Erythroblast (primary cell): ENCODE results near the gene NCAPG2.

Experiments
- GATA1 ChIP-seq: IDR thresholded peaks from 2 replicates; pipeline ENCODE4 v1.6.1; 2011; ENCODE audit warnings: low read depth, mild to moderate bottlenecking, control low read depth, low read length, moderate library complexity
- POLR2A ChIP-seq: IDR thresholded peaks from 2 replicates; pipeline ENCODE4 v1.6.1; 2011; ENCODE audit warnings: mild to moderate bottlenecking, low read length

DNA sequence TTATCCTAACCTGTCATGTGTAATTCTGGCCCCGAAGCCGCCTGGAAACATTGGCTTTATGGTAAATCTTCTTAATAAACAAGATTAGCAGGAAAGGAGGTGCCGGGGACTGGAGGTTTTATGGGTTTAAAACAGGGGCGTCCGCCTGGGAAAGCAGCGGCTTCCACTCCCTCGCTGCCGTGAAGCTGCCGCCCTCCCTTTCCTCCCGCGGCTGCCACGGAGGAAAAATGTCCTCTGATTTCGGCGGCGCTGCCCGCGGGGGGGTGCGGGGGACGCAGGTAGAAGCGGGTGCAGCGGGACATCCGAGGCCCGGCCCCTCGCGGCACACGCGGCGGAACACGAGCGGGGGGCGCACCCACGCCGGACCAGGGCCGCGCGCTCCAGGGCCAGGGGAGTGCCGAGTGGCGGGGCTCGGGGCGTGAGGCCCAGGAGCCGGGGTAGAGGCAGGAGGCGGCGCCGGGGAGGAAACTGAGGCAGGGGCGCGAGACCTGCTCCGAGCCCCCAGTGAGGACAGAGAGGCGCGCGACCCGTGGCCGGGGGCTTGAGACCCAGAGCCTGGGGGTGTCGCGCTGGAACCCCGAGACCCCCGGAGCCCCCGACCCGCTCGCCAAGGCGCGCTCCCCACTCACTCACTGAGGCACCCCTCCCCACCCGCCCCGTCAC lies 118.0 kb downstream of the NCAPG2 start:
- no peak for TF ChIP-seq POLR2A
- no peak for TF ChIP-seq GATA1
